A549 treated with CORT108297 at 1 μM for 4 hours (cell line): ENCODE results near the gene RPAP3. TPM values are rescaled to one million over a fixed set of nuclear protein-coding genes. Genes with fewer than 3 reads are reported as not detected.

ENCODE experiments used
- total RNA-seq: library from RNA; stranded (reverse); fragments of 200-300 nt; extraction: Qiagen RNA extraction; gene quantifications from 5 replicates; pipeline ENCODE4 v1.2.3, GENCODE V29; 2022

RPAP3 gene
- 36.4 to 59.7 TPM (median 42.6 TPM) in 5 replicates for total RNA-seq

GRCh38 chr12:47705566-47706425, at the start of gene RPAP3:
Gene RPAP3, minus strand, starts transcription at chr12:47706030. Its CDS starts 3,190 bp downstream, at chr12:47702840.

GRCh38 chr12:47725091-47725772, 19.4 kb upstream of the RPAP3 start, which contains the start of gene ENDOU:
Gene ENDOU, minus strand, starts transcription at chr12:47725490. Its CDS starts 77 bp downstream, at chr12:47725413.

Other genes with a start within 250 kb of the RPAP3 start
- not detected in 5 replicates for gene ENDOU, start 19.5 kb upstream of the RPAP3 start, total RNA-seq
- gene RAPGEF3, start 52.9 kb upstream of the RPAP3 start, total RNA-seq: 0.43 to 0.81 TPM (median 0.65 TPM) in 5 replicates
- 22.1 to 34.2 TPM (median 29.0 TPM) in 5 replicates for gene SLC48A1, start 67.2 kb upstream of the RPAP3 start, total RNA-seq
- 42.3 to 59.0 TPM (median 51.3 TPM) in 5 replicates for gene HDAC7, start 113.9 kb upstream of the RPAP3 start, total RNA-seq
- 2.6 to 3.1 TPM (median 2.8 TPM) in 5 replicates for gene VDR, start 199.0 kb upstream of the RPAP3 start, total RNA-seq